RWPE1 (cell line): ENCODE data around the gene FOXI2.

Experiments
- CTCF ChIA-PET: fragments of 350-600 bp; sonication (Branson Sonifier 250); formaldehyde crosslinking; extraction: SDS; loops from one replicate; lab custom pipeline; 2021; lab: Yijun Ruan, JAX
- POLR2A ChIA-PET: fragments of 400-600 bp; formaldehyde crosslinking; extraction: SDS; loops from one replicate; lab custom pipeline; 2020; ENCODE audit warnings: antibody characterized with exemption; ENCODE audit not compliant: low non-redundant PET; lab: Yijun Ruan, JAX
- DNase-seq: peaks from one replicate; pipeline ENCODE4 v3.0.0; 2012; ENCODE audit warnings: low spot score
- H3K27ac ChIP-seq: fragments of 450-650 bp; 2 replicates; pipeline ENCODE4 v1.5.1; 2017
- TF ChIP-seq, protein P1 (sequence below): fragments of 450-650 bp; conservative IDR thresholded peaks from 2 replicates; pipeline ENCODE4 v1.5.1; 2017; ENCODE audit warnings: low read depth, mild to moderate bottlenecking

The FOXI2 gene

GRCh38 chr10:127699311-127699710, 37.7 kb upstream of the FOXI2 start:
- no peak for DNase-seq
- TF ChIP-seq, protein P1, sequence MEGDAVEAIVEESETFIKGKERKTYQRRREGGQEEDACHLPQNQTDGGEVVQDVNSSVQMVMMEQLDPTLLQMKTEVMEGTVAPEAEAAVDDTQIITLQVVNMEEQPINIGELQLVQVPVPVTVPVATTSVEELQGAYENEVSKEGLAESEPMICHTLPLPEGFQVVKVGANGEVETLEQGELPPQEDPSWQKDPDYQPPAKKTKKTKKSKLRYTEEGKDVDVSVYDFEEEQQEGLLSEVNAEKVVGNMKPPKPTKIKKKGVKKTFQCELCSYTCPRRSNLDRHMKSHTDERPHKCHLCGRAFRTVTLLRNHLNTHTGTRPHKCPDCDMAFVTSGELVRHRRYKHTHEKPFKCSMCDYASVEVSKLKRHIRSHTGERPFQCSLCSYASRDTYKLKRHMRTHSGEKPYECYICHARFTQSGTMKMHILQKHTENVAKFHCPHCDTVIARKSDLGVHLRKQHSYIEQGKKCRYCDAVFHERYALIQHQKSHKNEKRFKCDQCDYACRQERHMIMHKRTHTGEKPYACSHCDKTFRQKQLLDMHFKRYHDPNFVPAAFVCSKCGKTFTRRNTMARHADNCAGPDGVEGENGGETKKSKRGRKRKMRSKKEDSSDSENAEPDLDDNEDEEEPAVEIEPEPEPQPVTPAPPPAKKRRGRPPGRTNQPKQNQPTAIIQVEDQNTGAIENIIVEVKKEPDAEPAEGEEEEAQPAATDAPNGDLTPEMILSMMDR = no peak
- POLR2A ChIA-PET = no interaction called here
- H3K27ac ChIP-seq = no peak overlapping the region
- CTCF ChIA-PET = no interaction called here

DNA sequence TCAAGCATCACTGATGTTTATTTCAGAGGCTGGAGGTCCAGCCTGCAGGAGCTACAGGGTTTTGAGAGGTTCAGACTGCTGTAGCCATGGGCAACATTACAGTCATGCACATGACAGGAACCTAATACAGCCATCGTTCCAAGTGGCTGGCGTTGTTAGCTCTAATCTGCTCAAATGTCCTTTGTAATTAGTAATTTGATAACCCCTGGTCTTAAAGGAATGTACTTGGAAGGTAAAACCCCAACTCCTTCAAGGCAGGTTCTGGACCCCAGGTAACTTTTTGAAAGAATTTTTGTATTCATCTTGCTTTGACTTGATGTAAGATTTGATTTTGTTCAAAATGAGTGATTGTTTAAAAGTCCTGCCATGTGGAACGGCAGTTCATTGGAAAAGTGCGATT, 34.7 kb upstream of the FOXI2 start:
- H3K27ac ChIP-seq = no peak overlapping the region
- CTCF ChIA-PET = no interaction called here
- TF ChIP-seq, protein P1 = no peak
- DNase-seq = no peak
- POLR2A ChIA-PET = no interaction called here

- no peak for DNase-seq
- POLR2A ChIA-PET = no interaction called here
- TF ChIP-seq, protein P1 = no peak
- H3K27ac ChIP-seq = no peak overlapping the region
- CTCF ChIA-PET = interaction anchor here (0.6 to 2.7 kb wide), 19 partner anchors 9 to 1027 kb away, joined by 3 to 69 read pairs (median 4); no protein-coding TSS in a partner anchor
These were observed 21.7 kb upstream of the FOXI2 start for GRCh38 chr10:127715249-127715648.

- CTCF ChIA-PET = interaction anchor here (0.5 to 2.7 kb wide), 21 partner anchors 9 to 636 kb away, joined by 3 to 69 read pairs (median 4); no protein-coding TSS in a partner anchor
- TF ChIP-seq, protein P1 = peak; percentile 44; the same call in 1 of the 2 replicates
- POLR2A ChIA-PET = no interaction called here
- H3K27ac ChIP-seq = no peak overlapping the region
- peak; percentile 42 for DNase-seq
These were observed 21.1 kb upstream of the FOXI2 start for GRCh38 chr10:127715782-127716378.

- DNase-seq = no peak
- ChIA-PET CTCF (no interaction called here), POLR2A (no interaction called here)
- TF ChIP-seq, protein P1 = no peak
- no peak overlapping the region for H3K27ac ChIP-seq
These were observed 16.8 kb upstream of the FOXI2 start for GRCh38 chr10:127720142-127720541.

DNA sequence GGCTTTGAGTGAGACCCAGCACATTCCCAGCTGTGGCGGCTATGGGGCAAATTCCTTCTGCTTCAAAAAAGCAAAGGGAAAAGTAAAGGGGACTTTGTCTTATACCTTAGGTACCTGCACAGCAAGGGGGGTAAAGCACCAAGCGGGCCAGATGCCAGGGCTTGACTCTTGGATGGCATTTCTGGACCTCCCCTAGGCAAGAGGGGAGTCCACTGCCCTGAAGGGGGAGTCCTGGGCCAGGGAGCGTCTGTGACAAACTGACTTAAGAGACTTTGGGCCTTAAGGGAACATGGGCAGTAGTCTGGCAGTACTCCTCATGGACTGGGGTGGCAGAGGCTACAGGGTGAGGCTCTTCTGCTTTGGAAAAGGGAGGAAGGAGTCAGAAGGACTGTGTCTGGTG, 16.1 kb upstream of the FOXI2 start:
- no peak for DNase-seq
- TF ChIP-seq, protein P1 = no peak
- ChIA-PET POLR2A (no interaction called here), CTCF (no interaction called here)
- H3K27ac ChIP-seq = no peak overlapping the region
